ENCODE results near the gene MECR.
A peak's percentile ranks its signal among the peaks of the same experiment; 100 is the strongest.

MECR gene

GRCh38 chr1:29230553-29231378 lies at the start of gene MECR:
Gene MECR (minus strand): TSS chr1:29230934. CDS start chr1:29230906, 28 bp downstream.
- Histone ChIP-seq H3K4me1 (ENCODE audit: control insufficient read depth, low read length) (peaks cover 23% of the 10 kb centered on the region), H3K9me3 (ENCODE audit: control insufficient read depth, insufficient read depth, low read length) (no peaks in the 10 kb centered on the region), H4K20me1 (ENCODE audit: control insufficient read depth, insufficient read depth, low read depth, low read length) (no peaks in the 10 kb centered on the region), H3K36me3 (ENCODE audit: control insufficient read depth, low read length) (peaks cover 2% of the 10 kb centered on the region; the same call in 1 of the 2 replicates), H3K27ac (ENCODE audit: low read depth, low read length) (no peak within 1 kb of the TSS), H3K9me2 (replicated peaks; ENCODE audit: control insufficient read depth, low read length) (no peaks in the 10 kb centered on the region), H3K4me3 (ENCODE audit: low read length) (peak within 1 kb of the TSS; percentile 78), H3F3A (ENCODE audit: control insufficient read depth, insufficient read depth) (peaks cover 4% of the 10 kb centered on the region; the same call in 1 of the 2 replicates), H3K79me2 (ENCODE audit: control insufficient read depth, low read length) (peaks cover 29% of the 10 kb centered on the region), H3K4me2 (ENCODE audit: low read length) (peak within 1 kb of the TSS; percentile 94), H3K27me3 (ENCODE audit: control insufficient read depth, low read length) (peaks cover 5% of the 10 kb centered on the region; the same call in 1 of the 2 replicates)
- no peak for TF ChIP-seq EZH2phosphoT487 (IDR thresholded peaks at IDR 0.05; ENCODE audit: borderline replicate concordance, low read length)
- TF ChIP-seq, protein P1, sequence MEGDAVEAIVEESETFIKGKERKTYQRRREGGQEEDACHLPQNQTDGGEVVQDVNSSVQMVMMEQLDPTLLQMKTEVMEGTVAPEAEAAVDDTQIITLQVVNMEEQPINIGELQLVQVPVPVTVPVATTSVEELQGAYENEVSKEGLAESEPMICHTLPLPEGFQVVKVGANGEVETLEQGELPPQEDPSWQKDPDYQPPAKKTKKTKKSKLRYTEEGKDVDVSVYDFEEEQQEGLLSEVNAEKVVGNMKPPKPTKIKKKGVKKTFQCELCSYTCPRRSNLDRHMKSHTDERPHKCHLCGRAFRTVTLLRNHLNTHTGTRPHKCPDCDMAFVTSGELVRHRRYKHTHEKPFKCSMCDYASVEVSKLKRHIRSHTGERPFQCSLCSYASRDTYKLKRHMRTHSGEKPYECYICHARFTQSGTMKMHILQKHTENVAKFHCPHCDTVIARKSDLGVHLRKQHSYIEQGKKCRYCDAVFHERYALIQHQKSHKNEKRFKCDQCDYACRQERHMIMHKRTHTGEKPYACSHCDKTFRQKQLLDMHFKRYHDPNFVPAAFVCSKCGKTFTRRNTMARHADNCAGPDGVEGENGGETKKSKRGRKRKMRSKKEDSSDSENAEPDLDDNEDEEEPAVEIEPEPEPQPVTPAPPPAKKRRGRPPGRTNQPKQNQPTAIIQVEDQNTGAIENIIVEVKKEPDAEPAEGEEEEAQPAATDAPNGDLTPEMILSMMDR (IDR thresholded peaks at IDR 0.05; ENCODE audit: low read depth, low read length, poor library complexity, severe bottlenecking) = peak; percentile 56

DNA sequence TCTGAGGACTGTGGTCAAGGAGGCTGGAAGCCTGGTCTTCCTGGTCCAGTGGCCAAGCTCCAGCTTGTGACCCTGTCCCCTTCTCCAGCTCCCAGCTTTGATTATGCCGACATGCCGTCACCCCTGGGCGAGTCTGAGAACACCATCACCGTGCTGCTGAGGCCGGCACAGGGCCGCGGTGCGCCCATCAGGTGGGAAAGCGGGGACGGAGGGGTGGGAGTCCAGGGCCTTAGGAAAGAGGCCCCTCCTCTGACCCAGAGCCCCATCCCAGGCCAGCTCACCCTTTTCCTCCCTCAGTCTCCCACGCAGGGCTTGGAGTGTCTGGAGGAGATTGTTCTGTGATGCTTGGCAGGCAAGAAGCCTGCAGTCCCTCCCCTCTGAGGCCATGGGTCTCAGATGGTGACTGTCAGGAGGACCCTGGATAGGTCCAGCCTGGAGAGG lies 49.2 kb upstream of the MECR start:
- no peak overlapping the region for H3K4me3 ChIP-seq (ENCODE audit: low read length)
- H3K9me2 ChIP-seq (replicated peaks; ENCODE audit: control insufficient read depth, low read length) = no peaks in the 10 kb centered on the region
- no peaks in the 10 kb centered on the region for H3K9me3 ChIP-seq (ENCODE audit: control insufficient read depth, insufficient read depth, low read length)
- H3F3A ChIP-seq (ENCODE audit: control insufficient read depth, insufficient read depth) = no peaks in the 10 kb centered on the region
- no peaks in the 10 kb centered on the region for H3K36me3 ChIP-seq (ENCODE audit: control insufficient read depth, low read length)
- no peak overlapping the region for H3K27ac ChIP-seq (ENCODE audit: low read depth, low read length)
- no peak overlapping the region for H3K4me2 ChIP-seq (ENCODE audit: low read length)
- H4K20me1 ChIP-seq (ENCODE audit: control insufficient read depth, insufficient read depth, low read depth, low read length) = no peaks in the 10 kb centered on the region
- TF ChIP-seq EZH2phosphoT487 (IDR thresholded peaks at IDR 0.05; ENCODE audit: borderline replicate concordance, low read length) = no peak
- TF ChIP-seq, protein P1 (IDR thresholded peaks at IDR 0.05; ENCODE audit: low read depth, low read length, poor library complexity, severe bottlenecking) = no peak
- no peaks in the 10 kb centered on the region for H3K27me3 ChIP-seq (ENCODE audit: control insufficient read depth, low read length)
- peaks cover 10% of the 10 kb centered on the region; the same call in 1 of the 2 replicates for H3K4me1 ChIP-seq (ENCODE audit: control insufficient read depth, low read length)
- H3K79me2 ChIP-seq (ENCODE audit: control insufficient read depth, low read length) = no peaks in the 10 kb centered on the region

GRCh38 chr1:29279406-29279805 lies 48.7 kb upstream of the MECR start:
- TF ChIP-seq EZH2phosphoT487 (IDR thresholded peaks at IDR 0.05; ENCODE audit: borderline replicate concordance, low read length) = no peak
- TF ChIP-seq, protein P1 (IDR thresholded peaks at IDR 0.05; ENCODE audit: low read depth, low read length, poor library complexity, severe bottlenecking) = no peak
- H3K36me3 ChIP-seq (ENCODE audit: control insufficient read depth, low read length) = no peaks in the 10 kb centered on the region

More at GRCh38 chr1:29279406-29279805, 48.7 kb upstream of the MECR start:
- no peak overlapping the region for H3K27ac ChIP-seq (ENCODE audit: low read depth, low read length)
- no peaks in the 10 kb centered on the region for H4K20me1 ChIP-seq (ENCODE audit: control insufficient read depth, insufficient read depth, low read depth, low read length)
- no peaks in the 10 kb centered on the region for H3K27me3 ChIP-seq (ENCODE audit: control insufficient read depth, low read length)
- H3F3A ChIP-seq (ENCODE audit: control insufficient read depth, insufficient read depth) = no peaks in the 10 kb centered on the region
- no peaks in the 10 kb centered on the region for H3K9me3 ChIP-seq (ENCODE audit: control insufficient read depth, insufficient read depth, low read length)
- H3K9me2 ChIP-seq (replicated peaks; ENCODE audit: control insufficient read depth, low read length) = no peaks in the 10 kb centered on the region
- H3K79me2 ChIP-seq (ENCODE audit: control insufficient read depth, low read length) = no peaks in the 10 kb centered on the region
- no peak overlapping the region for H3K4me2 ChIP-seq (ENCODE audit: low read length)
- H3K4me3 ChIP-seq (ENCODE audit: low read length) = no peak overlapping the region
- H3K4me1 ChIP-seq (ENCODE audit: control insufficient read depth, low read length) = peaks cover 10% of the 10 kb centered on the region; the same call in 1 of the 2 replicates
